H1 (cell line): ENCODE data around the gene CEP97. TPM values are rescaled to one million over a fixed set of nuclear protein-coding genes. Genes with fewer than 3 reads are reported as not detected.

ENCODE experiments used
- MAFK ChIP-seq: IDR thresholded peaks from 2 replicates; pipeline ENCODE4 v1.6.1; 2012; ENCODE audit warnings: low read depth, mild to moderate bottlenecking, improper control_type of control experiment, low read length
- polyA plus RNA-seq, 7 experiments: library from polyadenylated mRNA; depleted of rRNA in 3 of 7; stranded (reverse) in 5 of 7; unstranded in 2 of 7; fragments of >200 nt in 5 of 7; fragments of 200-250 nt in 2 of 7; gene quantifications; 1 replicate in 5 of 7; 2 replicates in 1 of 7; 4 replicates in 1 of 7; pipeline versions ENCODE4 v1.2.1 to v1.2.3, GENCODE V29; 2011 to 2013; ENCODE audit warnings: missing spikeins in 2 of 7, mixed read lengths in 2 of 7
- total RNA-seq: library from RNA; stranded (reverse); fragmentation: NEBNext Ultra II Directional; extraction: Animal tissue kit (Norgen Biotek cat#: 25700); gene quantifications from 2 replicates; pipeline ENCODE4 v1.2.1, GENCODE V29; 2021

The CEP97 gene
- total and polyA plus RNA-seq, 2 of the 8 experiments (the other 6 are each of a cell fraction or from before 2014, with no cell fraction given) = 1.6 to 13.2 TPM

DNA sequence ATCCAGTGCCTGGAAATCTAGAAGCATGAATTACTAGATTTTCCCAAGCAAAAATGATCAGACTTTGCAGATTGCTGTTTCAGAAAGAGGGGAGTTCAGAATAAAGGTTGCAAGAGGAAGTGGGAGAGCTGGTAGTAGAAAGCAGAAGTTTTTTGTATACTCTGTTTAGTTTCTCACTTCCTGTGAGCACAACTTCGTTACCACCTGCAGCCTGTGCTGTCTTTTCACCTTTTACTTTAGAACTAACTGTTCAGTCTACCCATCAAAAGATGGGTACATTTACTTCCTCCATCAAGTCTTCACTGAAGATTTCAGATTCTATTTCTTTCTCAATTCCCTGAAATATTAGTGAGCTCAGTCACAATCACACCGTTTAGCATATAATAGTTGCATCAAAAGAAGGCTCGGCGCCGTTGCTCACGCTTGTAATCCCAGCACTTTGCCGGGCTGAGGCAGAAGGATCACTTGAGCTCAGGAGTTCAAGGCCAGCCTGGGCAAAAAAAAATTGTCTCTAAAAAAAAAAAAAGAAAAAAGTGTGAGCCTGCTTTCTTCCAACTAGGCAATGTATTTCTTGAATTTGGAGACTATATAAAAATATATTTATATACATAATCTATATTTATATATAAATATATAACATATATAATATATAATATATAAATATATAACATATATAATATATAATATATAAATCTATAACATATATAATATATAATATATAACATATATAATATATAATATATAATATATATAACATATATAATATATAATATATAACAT is 1.8 kb upstream of the CEP97 start (continued):
- TF ChIP-seq MAFK = no peak
- TF ChIP-seq, all 59 proteins: peak for 0
